Fibroblast of the aortic adventitia (primary cell): Measurements from ENCODE around the gene OPN3. TPM values are rescaled to one million over a fixed set of nuclear protein-coding genes. Genes with fewer than 3 reads are reported as not detected.

Experiments used
- DNase-seq: peaks from one replicate; pipeline ENCODE4 v3.0.0-alpha.2; 2010; ENCODE audit warnings: low read depth
- H3K4me3 ChIP-seq: 2 replicates; pipeline ENCODE4 v1.5.1; 2011; ENCODE audit warnings: low read depth, mild to moderate bottlenecking, control low read depth, low read length, moderate library complexity
- CTCF ChIP-seq: IDR thresholded peaks from 2 replicates; pipeline ENCODE4 v1.5.1; 2011; ENCODE audit warnings: mild to moderate bottlenecking, low read length, control low read depth, inconsistent platforms; ENCODE audit not compliant: insufficient read depth
- total RNA-seq: library from RNA; depleted of rRNA; stranded (reverse); fragments of >200 nt; gene quantifications from 2 replicates; pipeline ENCODE4 v1.2.3, GENCODE V29; 2012; ENCODE audit warnings: low replicate concordance

Gene OPN3
- total RNA-seq, 1 donor = 12.8 TPM

GRCh38 chr1:241560146-241560848 is 79.9 kb downstream of the OPN3 start:
- no peak overlapping the region for H3K4me3 ChIP-seq
- no peak for DNase-seq
- no peak for TF ChIP-seq CTCF

GRCh38 chr1:241557551-241558193 is 82.5 kb downstream of the OPN3 start:
- DNase-seq = no peak
- no peak for TF ChIP-seq CTCF

GRCh38 chr1:241557031-241557430 is 83.1 kb downstream of the OPN3 start:
- TF ChIP-seq CTCF = no peak
- no peak for DNase-seq
- H3K4me3 ChIP-seq = no peak overlapping the region

More at GRCh38 chr1:241557551-241558193, 82.5 kb downstream of the OPN3 start:
- no peak overlapping the region for H3K4me3 ChIP-seq

GRCh38 chr1:241555526-241555925 is 84.6 kb downstream of the OPN3 start:
- TF ChIP-seq CTCF = no peak
- H3K4me3 ChIP-seq = no peak overlapping the region
- no peak for DNase-seq

GRCh38 chr1:241553886-241554592 is 86.1 kb downstream of the OPN3 start:
- DNase-seq = no peak
- TF ChIP-seq CTCF = no peak
- H3K4me3 ChIP-seq = no peak overlapping the region

GRCh38 chr1:241551759-241552638 is 88.2 kb downstream of the OPN3 start:
- TF ChIP-seq CTCF = no peak
- DNase-seq = no peak

More at GRCh38 chr1:241551759-241552638, 88.2 kb downstream of the OPN3 start:
- no peak overlapping the region for H3K4me3 ChIP-seq
